Measurements from ENCODE around the gene EPB41L3. TPM values are rescaled to one million over a fixed set of nuclear protein-coding genes. Genes with fewer than 3 reads are reported as not detected.

EPB41L3 gene
- total RNA-seq, 1 experiment from 2014 or later = 0.34 TPM

- no TSS peak for BruUV-seq (replicated peaks)
- ATAC-seq (no peak), DNase-seq (ENCODE audit: low read depth, low spot score) (no peak)
- RAD21 ChIA-PET (ENCODE audit: low non-redundant PET in 1 of 2, low total read pairs in 2 of 2, uncharacterized antibody in 2 of 2, unreplicated experiment in 2 of 2) = no interaction called here
- no peaks in the 10 kb centered on the region for H3K9me2 ChIP-seq (ENCODE audit: insufficient read depth)
- CTCF ChIA-PET = no interaction called here
- no peak overlapping the region for H2AFZ ChIP-seq (ENCODE audit: low read depth, low read length, poor library complexity, severe bottlenecking)
- no peaks in the 10 kb centered on the region for H4K20me1 ChIP-seq (ENCODE audit: insufficient read depth)
- H3K27me3 ChIP-seq (ENCODE audit: insufficient read depth, low read length) = no peaks in the 10 kb centered on the region
- POLR2A ChIA-PET = no interaction called here
- H3K27ac ChIP-seq (ENCODE audit: low read depth, low read length) = no peak overlapping the region
- no peaks in the 10 kb centered on the region for H3K79me2 ChIP-seq (ENCODE audit: insufficient read depth, low read length)
- TF ChIP-seq ZNF274 (IDR thresholded peaks at IDR 0.05; ENCODE audit: low read depth, low read length) (no peak), EGR1 (IDR thresholded peaks at IDR 0.05; ENCODE audit: low read depth) (no peak), REST (IDR thresholded peaks at IDR 0.05; ENCODE audit: low read depth) (no peak), CBX3 (IDR thresholded peaks at IDR 0.05; ENCODE audit: low read depth) (no peak), ZBTB33 (IDR thresholded peaks at IDR 0.05; ENCODE audit: extremely low read depth, insufficient replicate concordance, low read length) (no peak), ELF1 (IDR thresholded peaks at IDR 0.05; ENCODE audit: borderline replicate concordance, low read depth) (no peak), POLR2A (IDR thresholded peaks at IDR 0.05; ENCODE audit: borderline replicate concordance, extremely low read depth, insufficient read depth, insufficient read length) (no peak), SP1 (IDR thresholded peaks at IDR 0.05; ENCODE audit: low read depth) (no peak), YY1 (IDR thresholded peaks at IDR 0.05; ENCODE audit: extremely low read depth, insufficient replicate concordance, low read depth, low read length) (no peak), POLR2AphosphoS5 (IDR thresholded peaks at IDR 0.05; ENCODE audit: low read depth, low read length) (no peak), SRF (IDR thresholded peaks at IDR 0.05; ENCODE audit: low read depth) (no peak), TCF7L2 (IDR thresholded peaks at IDR 0.05; ENCODE audit: borderline replicate concordance, extremely low read depth, insufficient read depth, insufficient read length) (no peak), EZH2 (IDR thresholded peaks at IDR 0.05) (no peak), SIN3A (IDR thresholded peaks at IDR 0.05; ENCODE audit: low read depth) (no peak), CEBPB (IDR thresholded peaks at IDR 0.05; ENCODE audit: low read depth) (no peak), ZFX (IDR thresholded peaks at IDR 0.05) (no peak), JUND (IDR thresholded peaks at IDR 0.05) (no peak), FOSL1 (IDR thresholded peaks at IDR 0.05; ENCODE audit: low read depth) (no peak)
- TF ChIP-seq, protein P1, sequence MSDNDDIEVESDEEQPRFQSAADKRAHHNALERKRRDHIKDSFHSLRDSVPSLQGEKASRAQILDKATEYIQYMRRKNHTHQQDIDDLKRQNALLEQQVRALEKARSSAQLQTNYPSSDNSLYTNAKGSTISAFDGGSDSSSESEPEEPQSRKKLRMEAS (IDR thresholded peaks at IDR 0.05) = no peak
- intact Hi-C loops (cut with micrococcal nuclease) = no loop called here
- peaks cover 5 to 31% of the 10 kb centered on the region in 2 experiments; a peak in 2 of 4 replicates for H3K9me3 ChIP-seq (ENCODE audit: control insufficient read depth in 1 of 2, insufficient read depth in 1 of 2, low read depth in 1 of 2, low read length in 2 of 2)
- no peak overlapping the region for H3K4me2 ChIP-seq (ENCODE audit: low read length)
- no peaks in the 10 kb centered on the region for H3K36me3 ChIP-seq (ENCODE audit: control insufficient read depth in 1 of 2, insufficient read depth in 2 of 2, low read length in 2 of 2)
- no peak overlapping the region for H3K4me3 ChIP-seq (replicated peaks in 1 of 2; ENCODE audit: low read depth in 1 of 2, low read length in 2 of 2)
- H3K9ac ChIP-seq (ENCODE audit: low read length) = no peak overlapping the region
- no peaks in the 10 kb centered on the region for H3K4me1 ChIP-seq (ENCODE audit: control insufficient read depth in 1 of 2, insufficient read depth in 2 of 2, low read length in 2 of 2)
Measured at GRCh38 chr18:5508821-5509220, 35.0 kb downstream of the EPB41L3 start.

Measured in HCT116 (cell line).